AG04449 (cell line): ENCODE data around the gene MAPK11.

Source experiments
- CTCF ChIA-PET: fragments of 350-600 bp; formaldehyde crosslinking; extraction: SDS; loops from one replicate; lab custom pipeline; 2021; ENCODE audit warnings: antibody characterized with exemption; lab: Yijun Ruan, JAX
- POLR2A ChIA-PET: fragments of 400-600, 350-600 bp; formaldehyde crosslinking; extraction: SDS; loops from one replicate; lab custom pipeline; 2020; ENCODE audit warnings: antibody characterized with exemption, inconsistent platforms; lab: Yijun Ruan, JAX
- DNase-seq: peaks from one replicate; pipeline ENCODE4 v3.0.0-alpha.2; 2010; ENCODE audit warnings: low read depth, low spot score
- H3K4me3 ChIP-seq: 2 replicates; pipeline ENCODE4 v1.5.1; 2011; ENCODE audit warnings: low read depth, mild to moderate bottlenecking, control low read depth, low read length
- TF ChIP-seq, protein P1 (sequence below): IDR thresholded peaks from one replicate; pipeline ENCODE4 v1.5.1; 2011; ENCODE audit warnings: mild to moderate bottlenecking, moderate library complexity, low read length, control low read depth, inconsistent platforms; ENCODE audit not compliant: insufficient read depth; ENCODE audit errors: missing control alignments

MAPK11 gene

DNA sequence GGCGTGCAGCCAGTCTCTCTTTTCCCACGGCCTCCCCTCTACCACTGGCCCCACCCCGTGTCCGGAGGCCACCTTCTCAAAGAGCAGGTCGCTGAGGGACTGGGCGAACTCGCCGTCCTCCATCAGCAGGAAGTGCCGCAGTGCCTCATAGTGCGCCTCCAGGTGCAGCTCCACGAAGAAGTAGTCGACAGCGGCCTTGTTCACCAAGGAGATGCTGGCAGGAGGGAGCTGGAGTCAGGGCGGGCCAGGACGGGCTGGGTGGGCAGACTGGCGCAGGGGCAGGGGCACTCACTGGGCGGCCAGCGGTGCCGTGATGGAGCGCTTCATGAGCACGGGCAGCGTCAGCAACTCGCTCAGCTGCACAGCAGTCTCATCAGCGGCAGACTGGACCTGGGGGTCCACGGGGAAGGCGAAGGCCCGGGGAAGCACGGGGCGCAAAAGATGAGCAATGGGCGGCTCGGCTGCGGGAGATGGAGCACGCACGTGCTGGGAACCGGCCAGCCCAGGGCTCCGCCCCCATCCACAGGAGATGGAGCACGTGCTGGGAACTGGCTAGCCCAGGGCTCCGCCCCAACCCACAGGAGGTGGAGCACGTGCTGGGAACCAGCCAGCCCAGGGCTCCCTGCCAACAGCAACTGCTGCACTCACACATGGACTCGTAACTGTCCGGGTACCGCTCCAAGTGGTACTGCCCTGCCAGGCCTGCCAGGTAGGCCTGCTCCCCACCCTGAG, 51.0 kb downstream of the MAPK11 start:
- no peak for DNase-seq
- ChIA-PET CTCF (interaction anchor here (1.1 kb wide), 1 partner anchor 22 kb away, joined by 3 read pairs; no protein-coding TSS in a partner anchor), POLR2A (no interaction called here)
- no peak overlapping the region for H3K4me3 ChIP-seq
- TF ChIP-seq, protein P1, sequence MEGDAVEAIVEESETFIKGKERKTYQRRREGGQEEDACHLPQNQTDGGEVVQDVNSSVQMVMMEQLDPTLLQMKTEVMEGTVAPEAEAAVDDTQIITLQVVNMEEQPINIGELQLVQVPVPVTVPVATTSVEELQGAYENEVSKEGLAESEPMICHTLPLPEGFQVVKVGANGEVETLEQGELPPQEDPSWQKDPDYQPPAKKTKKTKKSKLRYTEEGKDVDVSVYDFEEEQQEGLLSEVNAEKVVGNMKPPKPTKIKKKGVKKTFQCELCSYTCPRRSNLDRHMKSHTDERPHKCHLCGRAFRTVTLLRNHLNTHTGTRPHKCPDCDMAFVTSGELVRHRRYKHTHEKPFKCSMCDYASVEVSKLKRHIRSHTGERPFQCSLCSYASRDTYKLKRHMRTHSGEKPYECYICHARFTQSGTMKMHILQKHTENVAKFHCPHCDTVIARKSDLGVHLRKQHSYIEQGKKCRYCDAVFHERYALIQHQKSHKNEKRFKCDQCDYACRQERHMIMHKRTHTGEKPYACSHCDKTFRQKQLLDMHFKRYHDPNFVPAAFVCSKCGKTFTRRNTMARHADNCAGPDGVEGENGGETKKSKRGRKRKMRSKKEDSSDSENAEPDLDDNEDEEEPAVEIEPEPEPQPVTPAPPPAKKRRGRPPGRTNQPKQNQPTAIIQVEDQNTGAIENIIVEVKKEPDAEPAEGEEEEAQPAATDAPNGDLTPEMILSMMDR = no peak

DNA sequence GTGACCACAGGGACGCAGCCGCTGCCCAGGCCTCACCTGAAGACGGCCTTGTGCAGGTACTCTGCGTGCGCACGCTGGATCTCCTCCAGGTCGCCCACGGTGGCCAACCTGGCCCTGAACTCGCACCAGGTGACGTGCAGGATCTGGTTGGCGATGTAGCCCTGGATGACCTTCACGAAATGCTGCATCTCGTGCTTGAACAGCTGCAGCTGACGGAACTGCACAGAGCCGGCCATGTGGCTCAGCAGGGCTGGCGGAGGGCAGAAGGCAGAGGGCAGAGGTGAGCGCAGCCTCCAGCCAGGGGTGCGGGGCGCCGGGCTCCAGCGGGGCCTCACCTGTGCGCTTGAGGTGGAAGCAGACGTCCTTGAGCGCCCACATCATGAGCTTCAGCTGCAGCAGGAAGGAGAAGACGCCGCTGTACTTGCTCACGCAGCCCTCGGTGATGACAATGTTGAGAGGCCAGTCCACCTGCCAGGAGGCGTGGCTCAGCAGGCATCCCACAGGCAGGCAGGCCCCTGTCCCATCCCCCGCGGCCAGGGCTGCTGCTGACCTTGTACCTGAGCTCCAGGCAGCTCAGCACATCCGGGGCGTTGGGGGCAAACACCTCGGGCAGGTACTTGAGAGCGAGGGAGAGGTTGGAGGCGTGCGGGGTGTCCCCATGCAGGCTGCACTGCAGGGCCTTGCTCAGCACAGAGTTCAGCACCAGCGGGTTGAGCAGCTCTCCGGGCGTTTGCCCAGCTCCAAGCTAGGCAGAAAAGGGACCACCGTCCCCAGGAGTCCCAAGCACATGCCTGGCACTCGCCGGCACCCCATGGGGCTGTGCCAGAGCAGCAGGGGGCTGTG, 51.8 kb downstream of the MAPK11 start:
- ChIA-PET POLR2A (no interaction called here), CTCF (interaction anchor here (1.1 to 1.3 kb wide), 2 partner anchors 9 to 23 kb away, joined by 3 read pairs; no protein-coding TSS in a partner anchor)

DNA sequence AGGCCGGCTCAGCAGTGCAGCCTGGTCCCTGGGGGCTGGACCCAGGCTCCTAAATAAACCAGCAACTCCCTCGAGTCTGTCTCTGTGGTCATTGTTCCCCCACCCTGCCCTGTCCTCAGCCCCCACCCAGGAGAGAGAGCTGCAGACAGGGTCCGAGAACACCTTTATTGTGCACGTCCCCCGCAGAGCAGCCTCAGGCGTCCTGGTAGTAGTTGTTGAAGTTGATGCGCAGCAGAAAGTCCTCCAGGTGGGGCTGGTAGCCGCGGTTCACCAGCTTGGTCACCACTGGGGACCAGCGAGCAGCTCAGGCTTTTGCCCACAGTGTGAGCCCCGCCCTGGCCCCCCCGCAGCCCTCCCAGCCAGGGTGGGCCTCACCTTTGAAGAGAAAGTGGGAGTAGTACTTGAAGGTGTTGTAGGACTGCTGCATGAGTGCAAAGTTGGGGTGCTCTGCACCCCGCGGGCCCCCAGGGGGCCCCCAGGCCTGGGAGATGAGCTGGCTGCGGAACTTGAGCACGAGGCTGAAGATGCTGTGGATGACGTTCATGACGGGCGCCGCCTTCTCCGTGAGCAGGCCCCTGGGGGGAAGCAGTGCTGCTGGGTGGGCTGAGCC, 52.5 kb downstream of the MAPK11 start:
- no peak overlapping the region for H3K4me3 ChIP-seq
- ChIA-PET POLR2A (no interaction called here), CTCF (interaction anchor here (1.3 kb wide), 1 partner anchor 8 kb away, joined by 3 read pairs; no protein-coding TSS in a partner anchor)
- DNase-seq = no peak
- TF ChIP-seq, protein P1 = no peak

More for the DNA sequence above, 51.8 kb downstream of the MAPK11 start:
- TF ChIP-seq, protein P1 = no peak
- no peak for DNase-seq
- no peak overlapping the region for H3K4me3 ChIP-seq

DNA sequence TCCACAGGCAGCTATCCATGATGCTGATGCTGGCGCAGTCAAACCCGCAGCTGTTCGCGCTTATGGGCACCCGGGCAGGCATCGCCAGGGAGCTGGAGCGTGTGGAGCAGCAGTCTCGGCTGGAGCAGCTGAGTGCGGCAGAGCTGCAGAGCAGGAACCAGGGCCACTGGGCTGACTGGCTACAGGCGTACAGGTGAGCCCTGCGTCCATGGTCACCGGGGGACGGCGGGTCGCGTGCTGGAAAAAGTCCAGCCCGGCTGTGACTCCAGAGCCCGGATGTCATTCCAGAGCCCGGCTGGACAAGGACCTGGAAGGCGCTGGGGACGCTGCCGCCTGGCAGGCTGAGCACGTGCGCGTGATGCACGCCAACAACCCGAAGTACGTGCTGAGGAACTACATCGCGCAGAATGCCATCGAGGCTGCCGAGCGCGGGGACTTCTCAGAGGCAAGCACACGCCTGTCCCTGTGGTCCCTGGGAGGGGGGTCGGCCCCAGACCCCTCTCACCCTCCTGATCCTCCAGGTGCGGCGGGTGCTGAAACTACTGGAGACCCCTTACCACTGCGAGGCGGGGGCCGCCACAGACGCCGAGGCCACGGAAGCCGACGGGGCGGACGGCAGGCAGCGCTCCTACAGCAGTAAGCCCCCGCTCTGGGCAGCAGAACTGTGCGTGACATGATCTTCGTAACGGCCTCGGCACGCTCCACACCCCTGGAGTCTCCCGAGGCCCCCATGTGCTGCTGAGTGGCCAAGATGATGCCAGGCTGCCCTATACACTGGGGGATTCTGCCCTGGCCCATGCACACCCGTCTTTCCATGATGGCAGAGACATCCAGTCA, 53.3 kb downstream of the MAPK11 start:
- no peak overlapping the region for H3K4me3 ChIP-seq
- ChIA-PET CTCF (interaction anchor here (1.5 to 6.6 kb wide), 3 partner anchors 10 to 69 kb away, joined by 3 to 62 read pairs (median 15); no protein-coding TSS in a partner anchor), POLR2A (no interaction called here)
- TF ChIP-seq, protein P1 = no peak
- no peak for DNase-seq

DNA sequence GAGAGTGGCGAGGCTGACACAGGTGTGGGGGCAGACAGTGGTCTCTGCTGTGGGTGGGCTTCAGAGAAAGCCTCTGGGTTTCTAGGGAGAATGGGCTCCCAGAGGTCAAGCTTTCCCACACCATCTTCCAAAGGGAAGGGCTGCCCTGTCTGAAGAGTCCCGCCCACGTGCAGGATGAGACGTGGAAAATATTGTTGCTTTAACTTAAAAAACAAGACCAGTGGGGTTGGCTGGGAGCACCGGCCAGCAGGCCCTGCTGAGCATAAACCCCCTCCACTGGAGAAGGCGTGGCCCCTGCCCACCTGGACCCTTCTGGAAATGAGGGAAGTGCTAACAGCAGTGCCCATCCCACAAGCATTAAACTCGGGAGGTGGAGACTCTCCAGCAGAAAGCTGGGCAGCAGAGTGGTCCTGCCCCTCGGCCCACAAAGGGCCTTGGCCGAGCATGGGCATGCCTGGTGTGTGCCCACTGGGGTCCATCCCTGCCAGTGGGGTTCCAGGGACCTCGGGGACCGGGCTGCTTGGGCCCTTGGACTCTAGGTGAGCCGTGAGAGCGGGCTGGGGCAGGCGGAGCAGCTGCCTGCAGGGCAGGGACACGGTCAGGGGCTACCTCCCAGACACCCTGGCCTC, 54.0 kb downstream of the MAPK11 start:
- ChIA-PET POLR2A (no interaction called here), CTCF (interaction anchor here (1.5 to 6.6 kb wide), 3 partner anchors 10 to 69 kb away, joined by 3 to 62 read pairs (median 15); no protein-coding TSS in a partner anchor)
- DNase-seq = no peak
- TF ChIP-seq, protein P1 = no peak
- no peak overlapping the region for H3K4me3 ChIP-seq
